Measurements from ENCODE around the gene GLRA2.

DNA sequence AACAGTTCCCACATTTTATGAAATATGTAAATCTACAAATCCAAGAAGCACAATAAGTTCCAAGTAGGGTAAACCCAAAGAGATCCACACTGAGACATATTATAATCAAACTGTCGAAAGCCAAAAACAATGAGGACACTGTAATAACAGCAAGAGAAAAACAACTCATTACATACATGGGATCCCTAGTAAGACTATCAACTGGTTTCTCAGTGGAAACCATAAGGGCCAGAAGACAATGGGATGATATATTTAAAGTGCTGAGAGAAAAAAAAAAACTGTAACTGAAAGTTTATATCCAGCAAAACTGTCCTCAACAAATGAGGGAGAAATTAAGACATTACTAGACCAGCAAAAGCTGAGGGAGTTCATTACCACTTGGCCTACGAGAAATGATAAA is 34.7 kb downstream of the GLRA2 start:
- TF ChIP-seq, protein P1, sequence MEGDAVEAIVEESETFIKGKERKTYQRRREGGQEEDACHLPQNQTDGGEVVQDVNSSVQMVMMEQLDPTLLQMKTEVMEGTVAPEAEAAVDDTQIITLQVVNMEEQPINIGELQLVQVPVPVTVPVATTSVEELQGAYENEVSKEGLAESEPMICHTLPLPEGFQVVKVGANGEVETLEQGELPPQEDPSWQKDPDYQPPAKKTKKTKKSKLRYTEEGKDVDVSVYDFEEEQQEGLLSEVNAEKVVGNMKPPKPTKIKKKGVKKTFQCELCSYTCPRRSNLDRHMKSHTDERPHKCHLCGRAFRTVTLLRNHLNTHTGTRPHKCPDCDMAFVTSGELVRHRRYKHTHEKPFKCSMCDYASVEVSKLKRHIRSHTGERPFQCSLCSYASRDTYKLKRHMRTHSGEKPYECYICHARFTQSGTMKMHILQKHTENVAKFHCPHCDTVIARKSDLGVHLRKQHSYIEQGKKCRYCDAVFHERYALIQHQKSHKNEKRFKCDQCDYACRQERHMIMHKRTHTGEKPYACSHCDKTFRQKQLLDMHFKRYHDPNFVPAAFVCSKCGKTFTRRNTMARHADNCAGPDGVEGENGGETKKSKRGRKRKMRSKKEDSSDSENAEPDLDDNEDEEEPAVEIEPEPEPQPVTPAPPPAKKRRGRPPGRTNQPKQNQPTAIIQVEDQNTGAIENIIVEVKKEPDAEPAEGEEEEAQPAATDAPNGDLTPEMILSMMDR (IDR thresholded peaks at IDR 0.05 in 4 of 5, conservative IDR thresholded peaks at IDR 0.05 in 1 of 5) = no peak
- TF ChIP-seq POLR2A (IDR thresholded peaks at IDR 0.05) = no peak

All from gastrocnemius medialis (tissue), 4 donors.